NK-92 treated with Interleukin-12 subunit alpha and Interleukin-12 subunit beta, amount 100 ng/mL, for 24 hours (cell line): ENCODE data around the gene HERC2.
"Not testable (repeated sequence)": the region's sequence is repeated elsewhere in the genome, so short reads cannot be mapped to it uniquely, and the experiment has no call there.

Experiments
- DNase-seq: peaks from one replicate; lab custom pipeline; 2025; lab: John Stamatoyannopoulos, UW

The HERC2 gene

DNA sequence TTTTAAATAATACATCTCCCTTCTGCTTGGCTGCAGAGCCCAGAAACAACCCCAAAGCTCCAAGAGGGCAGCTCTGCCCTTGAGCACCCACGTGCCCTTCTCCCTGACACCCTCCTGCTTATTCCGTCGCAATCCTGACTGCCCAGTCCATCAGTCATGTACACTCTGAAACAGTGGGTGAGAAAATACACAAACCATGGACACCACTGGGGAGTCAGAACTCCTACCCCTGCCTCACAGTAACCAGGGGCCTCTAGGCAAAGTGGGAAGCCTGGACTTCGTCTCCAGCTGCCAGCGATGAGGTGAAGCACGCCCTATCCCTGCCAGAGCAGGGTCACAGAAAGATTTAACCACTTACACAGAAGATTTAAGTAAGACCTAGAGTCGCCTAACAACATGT, 40.1 kb downstream of the HERC2 start:
- no peak for DNase-seq

DNA sequence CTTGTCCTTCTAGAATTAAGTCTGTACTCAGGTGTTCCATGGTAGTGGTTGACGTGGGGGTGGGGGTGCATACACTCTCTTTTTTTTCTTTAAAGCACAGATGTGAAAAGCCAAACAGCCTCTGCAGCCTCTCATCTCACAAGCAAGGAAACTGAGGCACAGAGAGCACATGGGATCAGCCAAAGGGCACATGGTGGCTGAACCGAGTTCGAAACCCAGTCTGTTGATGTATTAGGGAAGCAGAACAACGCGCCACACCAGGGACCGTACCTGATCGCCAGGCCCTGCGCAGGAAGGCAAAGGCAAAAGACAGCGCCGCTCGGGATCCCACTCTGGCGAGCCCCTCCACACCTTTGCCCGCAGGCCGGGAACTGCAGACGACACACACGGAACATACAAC, 47.3 kb downstream of the HERC2 start:
- no peak for DNase-seq

DNA sequence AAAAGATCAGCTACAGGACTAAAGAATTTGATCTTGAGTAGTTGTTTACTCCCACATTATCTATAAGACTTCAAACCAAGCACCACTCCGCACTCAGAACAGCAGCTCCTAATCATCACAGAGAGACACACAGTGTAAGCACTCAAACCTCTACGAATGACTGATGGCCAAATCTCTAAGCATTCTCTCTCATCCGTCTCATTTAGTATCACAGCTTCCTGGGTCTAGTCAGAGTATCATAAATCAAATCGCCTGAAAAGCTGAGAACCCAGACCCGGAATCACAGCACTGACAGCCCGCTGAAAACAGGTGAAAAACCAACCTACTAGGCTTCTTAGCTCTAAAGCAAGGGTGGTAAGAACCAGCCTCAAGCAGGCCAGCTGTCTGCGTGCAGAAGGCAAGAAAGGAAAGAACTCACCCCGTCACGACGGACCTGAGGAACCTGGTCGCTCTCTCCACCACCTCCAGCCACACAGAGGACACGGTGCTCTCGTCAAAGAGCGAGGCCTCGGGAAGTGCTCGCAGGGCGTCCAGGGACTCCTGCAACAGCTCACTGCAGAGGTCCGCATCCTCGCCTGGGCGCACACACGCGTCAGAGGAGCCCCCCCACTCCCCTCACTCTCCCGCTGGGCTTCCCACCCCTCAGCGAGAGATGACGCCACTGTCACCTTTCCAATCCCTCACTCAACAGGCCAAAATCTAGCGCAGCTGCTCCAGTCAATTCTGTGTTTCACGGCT, 47.9 kb downstream of the HERC2 start:
- DNase-seq, result no peak

DNA sequence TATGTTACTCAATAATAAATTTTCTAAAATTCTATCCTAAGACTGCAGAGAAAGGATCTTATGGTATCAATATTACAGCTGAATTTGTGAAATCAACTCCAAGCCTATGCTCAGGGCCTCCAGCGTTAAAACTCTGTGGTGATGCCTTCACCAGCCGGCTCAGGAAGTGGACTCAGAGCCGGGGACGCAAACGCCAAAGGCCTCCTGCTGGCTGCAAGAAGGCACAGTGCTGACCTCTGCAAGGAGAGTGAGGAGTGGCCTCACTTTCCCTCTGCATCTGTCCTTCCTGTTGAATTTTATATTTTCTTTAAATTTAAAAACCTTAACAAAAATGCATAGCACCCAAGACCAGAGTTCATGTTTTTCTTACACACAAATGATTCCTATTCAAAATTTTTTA, 48.5 kb downstream of the HERC2 start:
- no peak for DNase-seq

DNA sequence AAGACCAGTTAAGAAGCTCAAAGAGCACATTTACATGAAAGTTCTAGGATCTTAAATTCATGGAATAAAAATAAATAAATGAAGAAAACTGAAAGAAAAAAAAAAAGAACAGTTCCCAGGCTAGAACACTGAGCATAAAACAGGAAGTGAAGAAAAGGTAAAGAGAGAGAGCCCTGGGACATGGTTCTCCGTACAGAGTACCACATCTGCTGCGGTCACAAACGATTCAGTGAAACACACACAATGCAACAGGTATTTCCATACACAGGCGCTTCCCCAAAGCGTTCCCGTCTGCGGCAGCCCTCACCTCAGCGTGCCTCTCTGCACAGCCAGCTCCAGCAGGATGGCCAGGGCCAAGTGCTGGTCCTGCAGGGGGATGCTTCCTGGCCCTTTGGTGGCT, 49.4 kb downstream of the HERC2 start:
- no peak for DNase-seq

DNA sequence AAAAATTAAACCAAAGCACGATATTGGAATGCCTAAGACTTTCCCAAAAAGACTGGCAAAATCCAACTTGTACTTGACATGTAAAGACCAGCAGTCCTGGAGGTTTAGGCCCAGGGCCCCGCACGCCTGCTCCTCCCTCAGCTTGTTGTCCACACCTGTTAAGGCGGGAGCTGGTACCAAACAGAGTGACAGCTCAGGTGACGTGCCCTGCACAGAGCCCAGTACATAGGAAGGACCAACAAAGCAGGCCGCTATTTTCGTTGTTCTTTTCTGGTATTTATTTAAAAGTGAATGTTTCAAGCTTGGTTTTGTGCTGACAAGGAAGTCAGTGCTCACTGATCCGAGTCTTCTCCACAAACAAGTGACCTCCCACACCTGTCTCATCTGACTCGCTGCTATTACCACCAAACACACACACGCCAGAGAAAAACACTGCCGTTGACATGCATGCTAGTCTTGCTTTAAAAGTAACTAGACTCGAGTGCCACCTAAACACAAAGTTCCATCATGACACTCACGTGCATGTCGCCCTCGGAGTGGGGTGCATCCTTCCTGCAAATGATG, 50.2 kb downstream of the HERC2 start:
- no peak for DNase-seq

DNA sequence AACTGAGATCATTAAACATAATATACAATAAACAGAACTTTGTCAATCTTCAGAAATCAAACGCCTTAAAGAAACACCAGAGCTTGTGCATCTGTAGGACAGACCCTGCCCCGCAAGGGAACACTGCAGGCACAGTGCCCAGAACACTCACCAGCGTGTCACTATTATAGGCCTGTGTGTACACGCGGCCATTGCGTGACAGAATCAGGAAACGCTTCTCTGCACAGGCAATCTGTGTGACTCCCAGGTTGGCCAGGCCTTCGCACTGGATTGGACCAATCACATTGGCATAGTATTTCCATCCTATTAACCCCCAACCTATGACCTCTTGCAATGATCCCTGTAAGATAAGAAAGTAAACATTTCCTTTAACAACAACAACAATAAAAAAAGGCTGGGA, 52.9 kb downstream of the HERC2 start:
- DNase-seq, result no peak

DNA sequence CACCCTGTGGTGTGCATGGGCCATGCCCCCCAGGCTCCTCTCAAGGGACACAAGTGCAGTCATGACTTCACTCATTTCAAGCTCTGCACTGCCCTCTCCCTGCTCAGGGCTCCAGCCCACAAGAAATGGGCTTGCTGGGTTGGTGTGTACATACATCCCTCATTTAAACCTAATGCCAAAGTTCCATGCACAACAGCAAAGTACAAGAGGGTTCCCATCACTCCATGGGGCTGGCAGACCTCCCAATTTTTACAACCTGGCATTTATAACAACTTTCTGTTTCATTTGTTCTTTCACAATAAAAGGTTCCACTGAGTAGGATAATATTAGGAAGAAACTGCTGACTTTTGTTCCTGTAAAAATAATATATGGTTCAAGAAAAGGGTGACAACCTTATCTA, 54.3 kb downstream of the HERC2 start:
- DNase-seq, result no peak

DNA sequence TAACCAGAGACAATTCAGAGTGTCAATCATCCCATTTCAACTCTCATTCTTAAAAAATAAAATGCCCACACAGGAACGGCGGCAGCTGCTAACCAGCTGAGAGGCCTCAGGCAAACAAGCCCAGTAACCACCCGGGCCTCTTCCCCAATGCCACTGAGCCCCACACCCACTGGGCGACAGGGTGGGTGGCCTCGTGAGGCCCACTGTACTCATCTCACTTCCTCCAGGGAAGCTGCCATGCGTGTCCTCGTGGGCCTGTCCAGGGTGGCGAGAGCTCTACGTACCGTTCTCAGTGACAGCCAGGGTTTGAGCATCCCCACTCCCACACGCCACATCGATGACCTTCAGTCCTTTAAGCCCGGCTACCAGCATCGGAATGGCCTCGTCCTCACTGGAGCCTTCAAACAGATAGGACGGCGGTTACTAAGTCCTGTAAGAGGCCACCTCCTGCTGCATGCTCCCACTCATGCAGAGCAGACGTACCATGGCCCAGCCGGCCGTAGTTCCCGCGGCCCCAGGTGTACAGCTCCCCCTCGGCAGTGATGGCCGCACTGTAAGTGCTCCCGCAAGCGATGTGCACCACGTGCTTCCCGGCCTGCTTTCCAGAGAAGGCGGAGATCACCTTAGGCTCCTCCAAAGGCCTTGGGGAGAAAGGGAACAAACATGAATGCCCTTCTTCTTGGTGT, 56.5 kb downstream of the HERC2 start:
- DNase-seq, result no peak

DNA sequence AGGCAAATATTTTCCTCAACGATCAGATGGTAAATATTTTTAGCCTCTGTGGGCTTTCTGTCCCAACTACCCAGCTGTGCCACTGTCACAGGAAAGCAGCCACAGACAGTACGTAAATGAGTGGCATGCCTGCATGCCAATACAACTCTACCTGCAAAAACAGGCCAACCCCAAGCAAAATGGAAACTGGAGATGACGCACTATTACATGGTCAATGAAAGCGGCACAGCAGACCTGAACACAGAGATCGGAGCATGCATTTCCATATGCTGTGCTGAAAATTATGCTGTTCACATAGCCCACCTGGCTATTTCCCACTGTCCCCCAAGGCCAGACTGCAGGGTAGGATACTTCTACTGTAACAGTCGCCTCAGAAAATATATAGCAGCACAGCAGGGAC, 57.8 kb downstream of the HERC2 start:
- DNase-seq, result no peak

DNA sequence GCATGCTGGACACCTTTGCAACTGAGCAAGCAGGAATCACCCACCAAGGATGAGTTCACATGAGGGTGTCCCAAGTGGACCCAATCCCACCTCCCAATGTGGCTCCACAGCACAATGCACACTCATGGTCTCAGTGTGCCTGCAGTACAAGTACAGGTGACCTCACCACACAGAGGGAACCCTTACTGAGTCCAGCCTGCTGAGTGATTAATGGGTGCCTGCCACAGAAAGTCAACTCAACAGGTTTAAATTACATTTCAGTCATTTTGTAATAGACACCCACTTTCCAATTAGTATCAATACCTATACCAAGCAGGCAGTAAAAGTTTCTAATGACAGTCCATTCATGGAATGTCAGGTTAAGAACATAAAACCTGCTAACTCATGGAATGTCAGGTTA, 59.5 kb downstream of the HERC2 start:
- no peak for DNase-seq

DNA sequence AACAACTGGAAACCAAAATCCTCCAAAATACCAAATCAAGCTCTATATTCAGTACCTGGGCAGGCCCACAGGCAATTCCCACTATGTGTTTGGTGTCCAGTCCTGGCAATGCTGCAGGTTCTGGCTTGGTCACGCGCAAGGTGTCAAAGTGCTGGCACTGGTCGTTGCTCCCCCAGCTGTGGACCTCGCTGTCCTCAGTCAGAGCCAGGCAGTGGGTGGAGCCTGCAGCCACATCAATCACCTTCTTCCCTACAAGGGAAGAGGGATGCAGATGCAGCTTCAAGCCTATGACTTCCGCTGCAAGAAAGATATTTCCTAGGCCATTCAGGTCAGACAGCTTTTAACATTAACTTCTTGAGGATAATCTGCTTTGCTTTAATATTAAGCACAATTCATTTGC, 61.3 kb downstream of the HERC2 start:
- no peak for DNase-seq

DNA sequence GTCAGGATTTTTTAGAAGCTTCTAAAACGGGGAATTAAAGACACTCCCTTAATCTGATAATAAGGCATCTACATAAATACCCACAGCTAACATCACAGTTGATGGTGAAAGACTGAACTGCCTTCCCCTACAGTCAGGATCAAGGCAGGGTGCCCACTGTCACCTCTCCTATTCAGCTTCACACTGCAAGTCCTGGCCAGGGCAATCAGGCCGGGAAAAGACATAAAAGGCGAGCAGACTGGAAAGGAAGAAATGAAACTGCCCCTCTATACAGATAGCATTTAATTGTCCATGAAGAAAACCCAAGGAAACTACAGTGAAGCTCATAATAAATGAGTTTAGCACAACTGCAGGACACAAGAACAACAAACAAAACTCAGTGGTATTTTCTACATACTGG, 61.7 kb downstream of the HERC2 start:
- DNase-seq, result no peak

DNA sequence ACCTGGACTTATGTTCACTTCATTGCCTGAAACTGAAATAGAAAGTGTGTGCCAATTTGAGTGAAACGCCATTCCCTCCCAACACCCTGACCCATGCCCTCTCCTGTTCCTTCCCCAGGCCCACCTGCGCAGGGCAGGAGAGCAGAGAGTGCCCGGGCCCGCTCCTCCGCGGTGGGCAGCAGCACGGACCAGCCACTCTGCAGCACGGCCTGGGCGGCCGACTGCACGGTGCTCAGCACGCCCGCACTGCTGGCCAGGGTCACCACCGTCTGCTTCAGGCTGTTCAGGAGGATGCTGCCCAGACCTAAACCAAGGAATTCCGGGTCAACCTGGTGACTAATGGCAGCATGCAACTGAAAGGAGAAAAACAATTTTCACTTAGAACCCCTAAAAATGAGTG, 66.0 kb downstream of the HERC2 start:
- no peak for DNase-seq

DNA sequence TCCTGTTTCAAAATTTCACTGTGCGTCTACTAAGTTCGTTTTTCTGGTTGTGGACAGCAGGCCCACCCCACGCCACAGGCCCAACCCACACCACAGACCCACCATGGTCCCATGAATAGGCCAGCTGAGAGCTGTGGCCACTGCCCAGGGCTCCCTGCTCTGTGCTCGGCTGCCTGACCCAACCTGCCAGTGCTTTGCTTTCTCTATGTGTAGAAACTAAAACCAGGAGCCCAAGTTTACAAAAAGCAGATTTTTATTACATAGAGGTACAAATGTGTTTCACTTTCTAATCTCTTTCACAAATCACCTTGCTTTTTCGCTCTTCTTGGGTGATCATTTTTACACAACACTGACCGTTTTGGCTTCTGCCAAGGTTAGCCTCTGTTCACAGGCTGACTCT, 69.1 kb downstream of the HERC2 start:
- DNase-seq, result no peak

DNA sequence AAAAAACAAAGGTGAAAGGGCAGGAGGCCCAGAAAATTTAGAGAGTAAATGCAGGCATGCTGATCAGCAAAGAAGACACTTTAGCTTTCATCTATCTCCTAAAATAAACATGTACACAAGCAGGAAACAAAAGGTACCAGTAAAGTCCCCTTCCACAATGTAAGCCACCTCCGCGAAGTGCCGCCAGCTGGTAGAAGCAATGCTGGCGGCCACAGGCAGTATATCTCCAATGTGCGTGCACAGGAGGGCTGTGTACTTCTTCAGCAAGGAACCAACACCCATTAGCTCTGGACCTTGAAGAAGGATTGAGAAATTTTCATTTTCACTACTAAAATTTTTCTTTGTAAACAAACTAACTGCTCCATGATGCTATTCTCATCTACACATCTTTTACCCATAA, 75.4 kb downstream of the HERC2 start:
- no peak for DNase-seq

DNA sequence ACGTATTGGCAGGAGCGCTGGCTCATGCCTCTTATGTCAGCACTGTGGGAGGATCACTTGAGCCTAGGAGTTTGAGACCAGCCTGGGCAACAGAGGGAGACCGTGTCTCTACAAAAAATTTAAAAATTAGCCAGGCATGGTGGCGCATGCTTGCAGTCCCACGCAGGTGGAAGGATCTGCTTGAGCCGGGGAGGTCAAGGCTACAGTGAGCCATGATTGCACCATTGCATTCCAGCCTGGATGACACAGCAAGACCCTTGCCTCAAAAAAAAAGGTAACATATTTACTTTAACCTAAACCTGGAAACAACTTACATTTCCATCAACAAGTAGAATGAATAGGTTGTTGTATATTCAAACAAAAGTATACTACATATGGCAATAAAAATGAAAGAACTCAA, 78.1 kb downstream of the HERC2 start:
- no peak for DNase-seq

DNA sequence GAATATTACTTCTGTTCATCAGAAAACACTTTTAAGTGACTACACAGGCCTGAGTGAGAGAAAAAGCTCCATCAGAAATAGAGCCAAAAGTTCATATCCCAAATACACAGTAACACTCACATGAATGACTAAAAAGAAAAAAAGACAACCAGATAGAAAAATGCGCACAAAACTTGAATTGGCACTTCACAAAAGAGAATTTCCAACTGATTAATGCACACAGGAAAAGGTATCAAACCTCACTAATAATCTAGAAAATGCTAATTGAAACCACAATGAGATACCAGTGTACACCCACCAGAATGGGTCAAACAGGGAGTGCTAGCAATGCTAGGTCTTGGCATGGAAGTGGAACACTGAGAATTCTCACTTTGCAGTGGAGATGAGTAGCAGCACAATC, 78.6 kb downstream of the HERC2 start:
- no peak for DNase-seq

DNA sequence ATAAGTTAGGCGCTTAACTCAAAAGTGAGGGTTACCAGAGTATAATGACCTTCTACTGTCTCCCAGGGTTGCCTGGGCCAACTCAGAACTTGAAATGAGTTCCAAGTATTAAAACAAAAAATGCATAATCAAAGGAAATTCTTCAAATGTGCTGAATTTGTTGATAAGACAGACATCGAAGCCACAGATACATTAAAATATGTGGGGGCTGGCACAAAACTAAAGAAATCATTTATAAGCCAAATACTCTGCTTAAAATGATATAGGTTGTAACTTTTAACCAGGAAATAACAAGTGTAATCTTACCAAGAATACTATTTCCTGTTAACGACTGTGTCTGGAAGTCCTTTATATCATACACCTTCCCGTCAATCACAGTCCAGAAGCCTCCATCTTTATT, 83.7 kb downstream of the HERC2 start:
- not testable (repeated sequence) for DNase-seq

DNA sequence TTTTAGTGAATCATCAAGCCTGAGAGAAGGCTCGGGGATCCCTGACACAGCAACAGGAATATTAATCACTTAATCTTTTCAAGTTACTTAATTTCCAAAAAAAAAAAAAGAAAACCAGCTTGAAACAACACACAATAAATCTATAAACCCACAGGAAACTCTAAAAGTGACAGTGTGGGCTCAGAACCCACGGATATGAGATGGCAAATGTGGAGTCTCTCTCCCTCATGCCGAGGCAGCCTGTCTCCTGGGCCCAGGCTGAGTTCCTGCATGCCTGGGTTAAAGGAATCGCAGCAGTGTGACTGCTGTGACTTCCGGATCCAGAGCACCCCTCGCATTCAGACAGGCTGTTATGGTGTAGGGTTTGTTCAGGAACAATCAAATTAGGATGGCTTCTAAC, 90.2 kb downstream of the HERC2 start:
- not testable (repeated sequence) for DNase-seq

DNA sequence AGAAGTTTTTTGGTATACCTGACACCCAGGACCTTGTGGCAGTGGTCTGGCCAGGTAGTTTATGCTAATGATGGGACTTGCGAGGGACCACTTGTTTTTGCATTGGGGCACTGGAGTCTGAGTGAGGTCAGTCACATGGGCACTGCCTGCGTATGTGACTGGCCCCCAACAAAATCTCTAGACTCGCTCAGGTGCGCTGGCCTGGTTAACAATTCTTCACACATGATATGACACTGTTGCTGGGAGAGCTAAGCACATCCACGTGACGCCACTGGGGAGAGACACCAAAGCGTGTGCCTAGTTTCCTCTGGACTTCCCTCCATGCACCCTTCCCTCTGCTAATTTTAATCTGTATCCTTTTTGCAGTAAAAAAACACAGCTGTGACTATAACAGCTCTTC, 90.6 kb downstream of the HERC2 start:
- not testable (repeated sequence) for DNase-seq

DNA sequence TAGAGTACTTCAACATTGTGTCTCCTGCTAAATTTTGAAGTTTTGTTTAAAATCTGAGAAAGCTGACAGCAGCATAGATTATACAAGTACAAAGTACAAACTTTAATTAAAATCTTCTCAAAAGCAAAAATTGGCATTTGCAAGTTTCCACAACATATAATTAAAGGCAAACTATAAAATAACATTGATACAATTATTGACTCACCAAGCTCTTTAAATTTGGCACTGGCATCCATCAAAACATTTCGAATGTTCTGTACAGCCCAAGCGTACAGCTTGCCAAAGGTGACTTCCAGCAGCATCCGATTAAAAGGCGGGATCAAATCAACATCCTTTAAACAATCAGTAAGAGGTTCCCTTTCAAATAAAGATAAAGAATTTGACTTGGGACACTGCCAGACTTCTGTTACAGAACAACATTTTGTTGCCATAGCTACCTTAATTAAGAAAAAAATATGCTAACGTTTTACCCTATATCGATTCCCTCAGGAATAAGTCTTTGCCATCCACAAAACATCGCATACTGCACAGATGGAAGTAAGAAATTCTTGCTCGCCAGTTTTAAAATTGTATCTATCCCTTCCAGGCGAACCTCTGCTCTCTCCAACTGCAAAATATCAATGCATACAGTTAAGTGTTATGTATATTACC, 92.9 kb downstream of the HERC2 start:
- DNase-seq, result not testable (repeated sequence)

DNA sequence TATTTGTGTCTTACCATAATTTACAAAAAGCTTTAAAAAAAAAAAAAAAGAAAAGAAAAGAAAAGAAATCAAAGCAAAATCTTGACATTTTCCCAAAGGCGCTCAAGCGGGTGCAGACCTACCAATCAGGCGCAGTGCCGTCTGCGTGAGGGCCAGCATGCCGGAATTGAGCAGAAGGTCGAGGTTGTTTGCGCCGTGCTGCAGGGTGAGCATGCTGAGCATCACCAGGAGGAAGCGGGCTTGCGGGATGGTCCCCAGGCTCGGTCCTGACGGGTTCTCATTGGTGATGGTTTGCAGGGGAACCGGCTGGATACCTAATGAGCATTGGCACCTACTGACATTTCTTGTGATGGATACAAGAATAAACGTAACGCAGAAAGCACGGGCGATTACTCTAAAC, 93.9 kb downstream of the HERC2 start:
- DNase-seq, result no peak
